ENCODE measurements around the gene LRRIQ1.

The LRRIQ1 gene

DNA sequence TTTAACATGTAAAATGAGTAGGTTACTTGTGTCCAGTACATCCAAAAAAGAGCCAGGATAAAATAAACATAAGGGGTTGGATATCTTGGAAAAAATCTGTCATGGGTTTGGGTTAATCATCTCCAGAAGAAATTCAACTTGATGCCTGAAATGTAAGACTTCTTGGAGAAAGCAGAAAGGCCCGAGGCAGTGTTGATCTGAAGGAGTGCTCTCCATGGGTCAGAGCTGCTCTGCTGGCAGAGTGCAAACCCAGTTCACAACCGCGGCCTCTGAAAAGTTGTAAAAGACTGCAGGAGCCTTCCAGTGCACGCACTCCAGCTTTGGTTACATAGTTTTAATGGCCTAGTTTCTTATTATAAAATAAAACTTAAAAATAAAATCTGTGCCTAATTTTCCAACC lies 146.5 kb downstream of the LRRIQ1 start:
- Histone ChIP-seq H3K27ac (ENCODE audit: low read length) (no peak overlapping the region), H3K4me1 (ENCODE audit: low read length) (no peaks in the 10 kb centered on the region), H2AFZ (ENCODE audit: low read depth, low read length) (no peak overlapping the region), H3K9ac (ENCODE audit: low read length) (no peak overlapping the region), H3K27me3 (ENCODE audit: low read depth, low read length) (no peaks in the 10 kb centered on the region), H4K20me1 (ENCODE audit: insufficient read depth, low read length) (no peaks in the 10 kb centered on the region), H3K9me3 (ENCODE audit: insufficient read depth, low read length) (no peaks in the 10 kb centered on the region), H3K36me3 (replicated peaks; ENCODE audit: low read depth, low read length) (no peaks in the 10 kb centered on the region), H3K4me2 (ENCODE audit: low read length) (no peak overlapping the region), H3K4me3 (ENCODE audit: low read length) (no peak overlapping the region), H3K79me2 (ENCODE audit: low read length) (no peaks in the 10 kb centered on the region)
- TF ChIP-seq, protein P1, sequence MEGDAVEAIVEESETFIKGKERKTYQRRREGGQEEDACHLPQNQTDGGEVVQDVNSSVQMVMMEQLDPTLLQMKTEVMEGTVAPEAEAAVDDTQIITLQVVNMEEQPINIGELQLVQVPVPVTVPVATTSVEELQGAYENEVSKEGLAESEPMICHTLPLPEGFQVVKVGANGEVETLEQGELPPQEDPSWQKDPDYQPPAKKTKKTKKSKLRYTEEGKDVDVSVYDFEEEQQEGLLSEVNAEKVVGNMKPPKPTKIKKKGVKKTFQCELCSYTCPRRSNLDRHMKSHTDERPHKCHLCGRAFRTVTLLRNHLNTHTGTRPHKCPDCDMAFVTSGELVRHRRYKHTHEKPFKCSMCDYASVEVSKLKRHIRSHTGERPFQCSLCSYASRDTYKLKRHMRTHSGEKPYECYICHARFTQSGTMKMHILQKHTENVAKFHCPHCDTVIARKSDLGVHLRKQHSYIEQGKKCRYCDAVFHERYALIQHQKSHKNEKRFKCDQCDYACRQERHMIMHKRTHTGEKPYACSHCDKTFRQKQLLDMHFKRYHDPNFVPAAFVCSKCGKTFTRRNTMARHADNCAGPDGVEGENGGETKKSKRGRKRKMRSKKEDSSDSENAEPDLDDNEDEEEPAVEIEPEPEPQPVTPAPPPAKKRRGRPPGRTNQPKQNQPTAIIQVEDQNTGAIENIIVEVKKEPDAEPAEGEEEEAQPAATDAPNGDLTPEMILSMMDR (IDR thresholded peaks at IDR 0.05; ENCODE audit: low read depth, low read length) = no peak
- TF ChIP-seq EZH2phosphoT487 (IDR thresholded peaks at IDR 0.05; ENCODE audit: low read depth) = no peak

DNA sequence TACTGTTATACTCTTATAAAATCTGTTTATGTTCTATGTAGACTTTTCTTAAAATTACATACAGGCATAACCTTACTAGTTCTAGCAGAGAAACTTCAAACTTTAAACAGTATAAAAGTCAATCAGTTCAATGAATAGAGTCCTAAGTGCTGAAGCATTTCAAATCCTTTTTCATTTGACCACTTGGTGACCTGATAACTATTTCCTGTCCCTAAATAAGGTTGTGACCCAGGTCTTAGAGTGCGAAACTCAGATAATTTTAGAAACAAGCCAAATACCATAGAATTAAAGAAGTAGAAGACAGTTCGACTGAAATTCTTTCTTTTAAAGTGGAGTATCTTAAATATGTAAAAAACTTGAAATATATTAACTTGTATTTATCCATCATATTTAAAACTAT lies 147.7 kb downstream of the LRRIQ1 start:
- Histone ChIP-seq H3K4me3 (ENCODE audit: low read length) (no peak overlapping the region), H3K4me2 (ENCODE audit: low read length) (no peak overlapping the region), H2AFZ (ENCODE audit: low read depth, low read length) (no peak overlapping the region), H3K27ac (ENCODE audit: low read length) (no peak overlapping the region), H3K79me2 (ENCODE audit: low read length) (no peaks in the 10 kb centered on the region), H3K9ac (ENCODE audit: low read length) (no peak overlapping the region), H3K27me3 (ENCODE audit: low read depth, low read length) (no peaks in the 10 kb centered on the region), H3K9me3 (ENCODE audit: insufficient read depth, low read length) (no peaks in the 10 kb centered on the region), H4K20me1 (ENCODE audit: insufficient read depth, low read length) (no peaks in the 10 kb centered on the region), H3K36me3 (replicated peaks; ENCODE audit: low read depth, low read length) (no peaks in the 10 kb centered on the region), H3K4me1 (ENCODE audit: low read length) (no peaks in the 10 kb centered on the region)
- TF ChIP-seq, protein P1 (IDR thresholded peaks at IDR 0.05; ENCODE audit: low read depth, low read length) = no peak
- TF ChIP-seq EZH2phosphoT487 (IDR thresholded peaks at IDR 0.05; ENCODE audit: low read depth) = no peak

DNA sequence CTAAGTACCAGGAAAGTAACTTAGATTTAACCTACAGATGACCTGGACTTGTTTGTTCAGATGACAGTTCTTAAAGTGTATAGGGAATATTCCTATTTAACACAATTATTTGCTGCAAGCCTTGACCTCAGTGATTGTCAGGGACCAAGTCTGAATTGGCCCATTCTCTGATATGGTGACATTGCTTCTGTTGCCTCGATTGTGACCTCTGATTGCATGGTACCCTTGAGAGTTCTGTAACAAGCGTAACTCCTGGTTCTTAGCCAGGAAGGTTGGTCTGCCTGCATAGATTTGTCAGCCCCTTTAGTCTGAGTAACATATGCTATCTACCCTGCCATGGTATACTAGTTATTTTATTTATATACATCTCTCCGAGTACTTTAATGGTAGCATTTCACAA lies 150.1 kb downstream of the LRRIQ1 start:
- no peaks in the 10 kb centered on the region for H3K27me3 ChIP-seq (ENCODE audit: low read depth, low read length)
- TF ChIP-seq, protein P1 (IDR thresholded peaks at IDR 0.05; ENCODE audit: low read depth, low read length) = no peak
- no peak for TF ChIP-seq EZH2phosphoT487 (IDR thresholded peaks at IDR 0.05; ENCODE audit: low read depth)
- no peak overlapping the region for H2AFZ ChIP-seq (ENCODE audit: low read depth, low read length)
- no peaks in the 10 kb centered on the region for H3K36me3 ChIP-seq (replicated peaks; ENCODE audit: low read depth, low read length)
- no peaks in the 10 kb centered on the region for H3K4me1 ChIP-seq (ENCODE audit: low read length)
- no peak overlapping the region for H3K9ac ChIP-seq (ENCODE audit: low read length)
- H3K9me3 ChIP-seq (ENCODE audit: insufficient read depth, low read length) = no peaks in the 10 kb centered on the region
- H3K27ac ChIP-seq (ENCODE audit: low read length) = no peak overlapping the region
- no peak overlapping the region for H3K4me2 ChIP-seq (ENCODE audit: low read length)
- H3K4me3 ChIP-seq (ENCODE audit: low read length) = no peak overlapping the region
- H3K79me2 ChIP-seq (ENCODE audit: low read length) = no peaks in the 10 kb centered on the region
- H4K20me1 ChIP-seq (ENCODE audit: insufficient read depth, low read length) = no peaks in the 10 kb centered on the region

DNA sequence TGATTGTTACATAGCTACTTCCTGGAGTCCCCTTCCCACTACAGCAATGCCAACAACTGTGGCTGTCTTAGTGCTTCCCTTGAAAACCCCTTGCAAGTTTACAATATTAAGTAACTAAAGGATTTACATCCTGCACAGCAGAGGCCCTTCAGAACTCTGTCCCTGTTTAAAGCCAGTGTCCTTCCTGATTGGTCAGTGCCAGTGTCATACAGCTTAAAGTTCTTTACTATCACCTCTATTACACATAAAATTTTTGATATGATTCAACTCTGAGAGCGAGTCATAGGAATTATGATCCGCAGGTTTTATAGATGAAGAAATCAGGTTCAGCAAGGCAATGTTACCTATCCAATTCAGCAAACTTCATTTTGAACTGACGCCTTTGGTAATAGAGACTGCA lies 152.5 kb downstream of the LRRIQ1 start:
- no peaks in the 10 kb centered on the region for H3K9me3 ChIP-seq (ENCODE audit: insufficient read depth, low read length)
- no peaks in the 10 kb centered on the region for H4K20me1 ChIP-seq (ENCODE audit: insufficient read depth, low read length)
- H3K79me2 ChIP-seq (ENCODE audit: low read length) = no peaks in the 10 kb centered on the region
- H3K4me1 ChIP-seq (ENCODE audit: low read length) = no peaks in the 10 kb centered on the region
- H3K4me3 ChIP-seq (ENCODE audit: low read length) = no peak overlapping the region
- H2AFZ ChIP-seq (ENCODE audit: low read depth, low read length) = no peak overlapping the region
- no peaks in the 10 kb centered on the region for H3K27me3 ChIP-seq (ENCODE audit: low read depth, low read length)
- H3K36me3 ChIP-seq (replicated peaks; ENCODE audit: low read depth, low read length) = no peaks in the 10 kb centered on the region
- no peak overlapping the region for H3K4me2 ChIP-seq (ENCODE audit: low read length)
- no peak overlapping the region for H3K9ac ChIP-seq (ENCODE audit: low read length)
- TF ChIP-seq, protein P1 (IDR thresholded peaks at IDR 0.05; ENCODE audit: low read depth, low read length) = no peak
- TF ChIP-seq EZH2phosphoT487 (IDR thresholded peaks at IDR 0.05; ENCODE audit: low read depth) = no peak
- no peak overlapping the region for H3K27ac ChIP-seq (ENCODE audit: low read length)
